H9 (cell line): ENCODE results near the gene SLC15A5. TPM values are rescaled to one million over a fixed set of nuclear protein-coding genes. Genes with fewer than 3 reads are reported as not detected.

ENCODE experiments used
- DNase-seq: peaks from one replicate; pipeline ENCODE4 v3.0.0-alpha.2; 2017
- H2AFZ ChIP-seq: one replicate; pipeline ENCODE4 v1.6.1; 2013; ENCODE audit warnings: mild to moderate bottlenecking, low read length, control low read depth, moderate library complexity
- H2AK5ac ChIP-seq: 2 replicates; pipeline ENCODE4 v1.6.1; 2013; ENCODE audit warnings: low read length, control low read depth, mixed read lengths; ENCODE audit not compliant: insufficient read length
- H2BK120ac ChIP-seq: one replicate; pipeline ENCODE4 v1.6.1; 2013; ENCODE audit warnings: low read depth, mild to moderate bottlenecking, low read length, control low read depth, inconsistent platforms; ENCODE audit not compliant: poor library complexity, severe bottlenecking
- H2BK12ac ChIP-seq: 2 replicates; pipeline ENCODE4 v1.6.1; 2013; ENCODE audit warnings: low read length, control low read depth, mixed read lengths, low read depth; ENCODE audit not compliant: insufficient read length
- H2BK15ac ChIP-seq: 2 replicates; pipeline ENCODE4 v1.6.1; 2013; ENCODE audit warnings: low read depth, low read length, control low read depth
- H2BK20ac ChIP-seq: one replicate; pipeline ENCODE4 v1.6.1; 2013; ENCODE audit warnings: low read depth, mild to moderate bottlenecking, low read length, control low read depth, inconsistent platforms; ENCODE audit not compliant: poor library complexity, severe bottlenecking
- H2BK5ac ChIP-seq: 2 replicates; pipeline ENCODE4 v1.6.1; 2013; ENCODE audit warnings: low read length, control low read depth, mixed read lengths; ENCODE audit not compliant: insufficient read length
- H3K14ac ChIP-seq: 2 replicates; pipeline ENCODE4 v1.6.1; 2013; ENCODE audit warnings: low read length, control low read depth; ENCODE audit not compliant: insufficient read depth
- H3K18ac ChIP-seq: 2 replicates; pipeline ENCODE4 v1.6.1; 2013; ENCODE audit warnings: low read depth, mild to moderate bottlenecking, mixed read lengths, low read length, control low read depth; ENCODE audit not compliant: insufficient read length
- H3K23ac ChIP-seq: 2 replicates; pipeline ENCODE4 v1.6.1; 2013; ENCODE audit warnings: low read length, control low read depth, mixed read lengths, low read depth; ENCODE audit not compliant: insufficient read length
- H3K23me2 ChIP-seq: 2 replicates; pipeline ENCODE4 v1.6.1; 2013; ENCODE audit warnings: low read depth, mild to moderate bottlenecking, mixed read lengths, low read length, control low read depth; ENCODE audit not compliant: insufficient read length, poor library complexity, severe bottlenecking
- H3K27ac ChIP-seq: 2 replicates; pipeline ENCODE4 v1.5.1; 2013; ENCODE audit warnings: low read length, control low read depth, mixed read lengths, low read depth; ENCODE audit not compliant: insufficient read length
- H3K27me3 ChIP-seq: 2 replicates; pipeline ENCODE4 v1.6.1; 2013; ENCODE audit warnings: low read length, control low read depth, inconsistent platforms; ENCODE audit not compliant: insufficient read depth
- H3K4ac ChIP-seq: 2 replicates; pipeline ENCODE4 v1.6.1; 2013; ENCODE audit warnings: low read depth, mild to moderate bottlenecking, control low read depth, inconsistent platforms, low read length, moderate library complexity
- H3K4me1 ChIP-seq: 2 replicates; pipeline ENCODE4 v1.6.1; 2013; ENCODE audit warnings: low read length, control low read depth, inconsistent platforms; ENCODE audit not compliant: insufficient read depth
- H3K4me2 ChIP-seq: 2 replicates; pipeline ENCODE4 v1.6.1; 2013; ENCODE audit warnings: low read length, control low read depth, mixed read lengths; ENCODE audit not compliant: insufficient read length, insufficient read depth
- H3K56ac ChIP-seq: 2 replicates; pipeline ENCODE4 v1.6.1; 2013; ENCODE audit warnings: low read depth, mild to moderate bottlenecking, mixed read lengths, low read length, control low read depth; ENCODE audit not compliant: insufficient read length
- H3K79me1 ChIP-seq: 2 replicates; pipeline ENCODE4 v1.6.1; 2013; ENCODE audit warnings: low read depth, mild to moderate bottlenecking, moderate library complexity, low read length, control low read depth, inconsistent platforms; ENCODE audit not compliant: insufficient read depth, poor library complexity, severe bottlenecking
- H3K79me2 ChIP-seq: 2 replicates; pipeline ENCODE4 v1.6.1; 2013; ENCODE audit warnings: low read length, control low read depth, inconsistent platforms; ENCODE audit not compliant: insufficient read depth
- H3K9ac ChIP-seq: 2 replicates; pipeline ENCODE4 v1.6.1; 2013; ENCODE audit warnings: low read length, control low read depth, mixed read lengths; ENCODE audit not compliant: insufficient read length; ENCODE audit errors: extremely low read depth
- H3K9me3 ChIP-seq: one replicate; pipeline ENCODE4 v1.6.1; 2013; ENCODE audit warnings: low read depth, low read length, inconsistent platforms; ENCODE audit not compliant: control insufficient read depth
- H3T11ph ChIP-seq: one replicate; pipeline ENCODE4 v1.6.1; 2013; ENCODE audit warnings: mild to moderate bottlenecking, low read length, control low read depth, inconsistent platforms
- H4K20me1 ChIP-seq: one replicate; pipeline ENCODE4 v1.6.1; 2013; ENCODE audit not compliant: control insufficient read depth, insufficient read length, insufficient read depth
- H4K5ac ChIP-seq: 2 replicates; pipeline ENCODE4 v1.6.1; 2013; ENCODE audit warnings: low read depth, mild to moderate bottlenecking, mixed read lengths, low read length, control low read depth; ENCODE audit not compliant: insufficient read length
- H4K8ac ChIP-seq: replicated peaks from 2 replicates; pipeline ENCODE4 v1.6.1; 2013; ENCODE audit warnings: low read length, control low read depth, mixed read lengths, low read depth; ENCODE audit not compliant: insufficient read length
- H4K91ac ChIP-seq: 2 replicates; pipeline ENCODE4 v1.6.1; 2013; ENCODE audit warnings: low read depth, mild to moderate bottlenecking, moderate library complexity, mixed read lengths, low read length, control low read depth; ENCODE audit not compliant: insufficient read length
- H3K27ac Mint-ChIP-seq, 3 experiments: 2 replicates in 2 of 3; 3 replicates in 1 of 3; pipeline ENCODE4 v1.8.0; 2020 to 2021; ENCODE audit warnings: mixed read lengths in 3 of 3, mild to moderate bottlenecking in 1 of 3, moderate library complexity in 1 of 3
- H3K27me3 Mint-ChIP-seq: 2 replicates; pipeline ENCODE4 v1.8.0; 2021; ENCODE audit warnings: low read depth, mild to moderate bottlenecking, moderate library complexity, mixed read lengths
- H3K36me3 Mint-ChIP-seq, 3 experiments: 2 replicates in 2 of 3; 3 replicates in 1 of 3; pipeline ENCODE4 v1.8.0; 2020 to 2021; ENCODE audit warnings: low read depth in 3 of 3, mixed read lengths in 3 of 3; ENCODE audit not compliant: insufficient read depth in 1 of 3
- H3K4me1 Mint-ChIP-seq, 2 experiments: 2 replicates each; pipeline ENCODE4 v1.8.0; 2020; ENCODE audit warnings: mixed read lengths in 2 of 2
- H3K4me3 Mint-ChIP-seq, 2 experiments: 2 replicates in 1 of 2; 3 replicates in 1 of 2; pipeline ENCODE4 v1.8.0; 2020 to 2021; ENCODE audit warnings: mild to moderate bottlenecking in 2 of 2, mixed read lengths in 2 of 2, moderate library complexity in 1 of 2
- H3K9me3 Mint-ChIP-seq, 2 experiments: 2 replicates in 1 of 2; 3 replicates in 1 of 2; pipeline ENCODE4 v1.8.0; 2020; ENCODE audit warnings: mild to moderate bottlenecking in 2 of 2, mixed read lengths in 2 of 2, moderate library complexity in 1 of 2
- WGBS: extraction: QIAGEN DNeasy Blood & Tissue Kit; methylation state at CpG from one replicate; pipeline ENCODE4 v1.1.7; 2013; ENCODE audit warnings: missing lambda C conversion rate, low lambda C conversion rate, mixed read lengths; ENCODE audit not compliant: insufficient read length; ENCODE audit errors: extremely low coverage; 5-methylcytosine and 5-hydroxymethylcytosine counted together
- total RNA-seq: library from RNA; stranded (reverse); gene quantifications from 2 replicates; pipeline ENCODE4 v1.2.1, GENCODE V29; 2021
- TF ChIP-seq, protein P1 (sequence below): fragments of 200-600 bp; sonication (generic); conservative IDR thresholded peaks from 3 replicates; pipeline ENCODE4 v1.8.0; 2021; ENCODE audit warnings: antibody characterized with exemption, mild to moderate bottlenecking

Gene SLC15A5
- total RNA-seq, 1 experiment from 2014 or later: not detected

DNA sequence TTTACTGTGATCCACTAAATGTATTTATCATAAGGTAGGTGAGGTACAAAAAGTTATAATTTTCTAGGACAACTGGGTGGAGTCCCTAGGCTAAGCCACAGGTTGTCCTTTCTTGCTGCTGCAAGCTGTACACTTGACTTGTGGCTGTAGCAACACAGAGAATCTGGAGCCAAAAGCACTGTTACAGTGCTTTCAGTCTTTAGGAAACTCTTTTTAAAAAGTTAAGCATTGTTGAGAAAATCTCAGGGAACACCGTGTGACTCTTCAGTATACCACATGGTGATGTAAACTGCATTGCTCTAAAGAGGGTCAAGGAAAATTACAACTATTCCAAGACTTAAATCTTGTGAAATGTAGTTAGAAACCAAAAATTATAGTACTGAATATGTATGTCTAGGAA, 11.4 kb downstream of the SLC15A5 start:
- no peak overlapping the region for H2AK5ac ChIP-seq
- H3K9me3 Mint-ChIP-seq: peaks cover 21 to 24% of the 10 kb centered on the region in 2 experiments
- H3T11ph ChIP-seq: no peak overlapping the region
- H3K4me2 ChIP-seq: no peak overlapping the region
- TF ChIP-seq, protein P1, sequence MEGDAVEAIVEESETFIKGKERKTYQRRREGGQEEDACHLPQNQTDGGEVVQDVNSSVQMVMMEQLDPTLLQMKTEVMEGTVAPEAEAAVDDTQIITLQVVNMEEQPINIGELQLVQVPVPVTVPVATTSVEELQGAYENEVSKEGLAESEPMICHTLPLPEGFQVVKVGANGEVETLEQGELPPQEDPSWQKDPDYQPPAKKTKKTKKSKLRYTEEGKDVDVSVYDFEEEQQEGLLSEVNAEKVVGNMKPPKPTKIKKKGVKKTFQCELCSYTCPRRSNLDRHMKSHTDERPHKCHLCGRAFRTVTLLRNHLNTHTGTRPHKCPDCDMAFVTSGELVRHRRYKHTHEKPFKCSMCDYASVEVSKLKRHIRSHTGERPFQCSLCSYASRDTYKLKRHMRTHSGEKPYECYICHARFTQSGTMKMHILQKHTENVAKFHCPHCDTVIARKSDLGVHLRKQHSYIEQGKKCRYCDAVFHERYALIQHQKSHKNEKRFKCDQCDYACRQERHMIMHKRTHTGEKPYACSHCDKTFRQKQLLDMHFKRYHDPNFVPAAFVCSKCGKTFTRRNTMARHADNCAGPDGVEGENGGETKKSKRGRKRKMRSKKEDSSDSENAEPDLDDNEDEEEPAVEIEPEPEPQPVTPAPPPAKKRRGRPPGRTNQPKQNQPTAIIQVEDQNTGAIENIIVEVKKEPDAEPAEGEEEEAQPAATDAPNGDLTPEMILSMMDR: no peak
- H3K36me3 Mint-ChIP-seq: peaks cover 7 to 21% (median 15%) of the 10 kb centered on the region in 3 experiments
- no peak overlapping the region for H4K8ac ChIP-seq
- no peak overlapping the region for H3K27ac Mint-ChIP-seq
- H2BK15ac ChIP-seq: no peak overlapping the region
- H3K4me1 ChIP-seq: no peaks in the 10 kb centered on the region; the same call in 1 of the 2 replicates
- H3K4me3 Mint-ChIP-seq: no peak overlapping the region
- H4K91ac ChIP-seq: no peak overlapping the region
- no peak overlapping the region for H3K27ac ChIP-seq
- H3K9me3 ChIP-seq: no peaks in the 10 kb centered on the region
- H2AFZ ChIP-seq: no peak overlapping the region
- H3K23ac ChIP-seq: no peak overlapping the region
- no peak overlapping the region for H2BK5ac ChIP-seq
- H3K79me1 ChIP-seq: no peaks in the 10 kb centered on the region
- peaks cover 2 to 6% of the 10 kb centered on the region in 2 experiments for H3K4me1 Mint-ChIP-seq
- H3K9ac ChIP-seq: no peak overlapping the region
- no CpG with 5 or more reads among the region's 1 CpG for WGBS
- H4K20me1 ChIP-seq: no peaks in the 10 kb centered on the region
- no peaks in the 10 kb centered on the region for H3K23me2 ChIP-seq
- no peak overlapping the region for H3K18ac ChIP-seq
- no peak overlapping the region for H3K4ac ChIP-seq
- no peak overlapping the region for H3K14ac ChIP-seq
- H2BK120ac ChIP-seq: no peak overlapping the region
- no peak overlapping the region for H4K5ac ChIP-seq
- H2BK20ac ChIP-seq: no peak overlapping the region
- no peak for DNase-seq
- no peaks in the 10 kb centered on the region for H3K27me3 Mint-ChIP-seq
- H2BK12ac ChIP-seq: no peak overlapping the region
- no peak overlapping the region for H3K56ac ChIP-seq
- H3K79me2 ChIP-seq: no peaks in the 10 kb centered on the region
- H3K27me3 ChIP-seq: no peaks in the 10 kb centered on the region
